B cell (primary cell): Measurements from ENCODE around the gene NRIP2. TPM values are rescaled to one million over a fixed set of nuclear protein-coding genes. Genes with fewer than 3 reads are reported as not detected.

Experiments
- ATAC-seq: fragments of 200-7000 bp; cut with Tn5 transposase; one replicate; pipeline ENCODE4 v1.10.0; 2021; ENCODE audit warnings: low read depth, mild to moderate bottlenecking, moderate number of reproducible peaks, moderate library complexity
- CTCF ChIA-PET: fragments of 350-600 bp; sonication (Branson Sonifier 250); formaldehyde crosslinking; loops from one replicate; lab custom pipeline; 2021; ENCODE audit warnings: antibody characterized with exemption, inconsistent platforms; lab: Charles Lee
- POLR2A ChIA-PET: fragments of 350-600 bp; sonication (Branson Sonifier 250); formaldehyde crosslinking; loops from one replicate; lab custom pipeline; 2021; ENCODE audit warnings: antibody characterized with exemption; lab: Charles Lee
- DNase-seq: peaks from one replicate; pipeline ENCODE4 v3.0.0; 2013
- H2AFZ ChIP-seq: 2 replicates; pipeline ENCODE4 v1.6.1; 2012; ENCODE audit warnings: mild to moderate bottlenecking, low read depth, low read length; ENCODE audit not compliant: insufficient read depth, poor library complexity, severe bottlenecking
- H3K27ac ChIP-seq, 2 donors: 1 replicate in 1 of 2; 2 replicates in 1 of 2; pipeline ENCODE4 v1.5.1; 2012 to 2013; ENCODE audit warnings: low read length in 2 of 2, mild to moderate bottlenecking in 2 of 2, moderate library complexity in 1 of 2
- H3K27me3 ChIP-seq, 4 experiments: fragments of 200-600 bp in 1 of 4; sonication (generic) in 1 of 4; replicated peaks in 1 of 4; 1 replicate in 2 of 4; 2 replicates in 2 of 4; pipeline versions ENCODE4 v1.6.1 to v1.7.0; 2013 to 2016; ENCODE audit warnings: low read length in 3 of 4, mild to moderate bottlenecking in 2 of 4, mixed read lengths in 1 of 4, moderate library complexity in 1 of 4; ENCODE audit not compliant: insufficient read depth in 4 of 4, control insufficient read depth in 3 of 4; ENCODE audit errors: control extremely low read depth in 1 of 4
- H3K36me3 ChIP-seq, 2 experiments: replicated peaks in 1 of 2; 1 replicate in 1 of 2; 2 replicates in 1 of 2; pipeline versions ENCODE4 v1.6.1 to v1.7.1; 2013; ENCODE audit warnings: low read length in 1 of 2; ENCODE audit not compliant: insufficient read depth in 2 of 2, control insufficient read depth in 1 of 2; ENCODE audit errors: control extremely low read depth in 1 of 2, extremely low read depth in 1 of 2
- H3K4me1 ChIP-seq, 2 donors: fragments of 200-600 bp in 1 of 2; sonication (generic) in 1 of 2; 1 replicate in 1 of 2; 2 replicates in 1 of 2; pipeline versions ENCODE4 v1.5.1 to v1.6.1; 2013 to 2017; ENCODE audit warnings: low read length in 2 of 2; ENCODE audit not compliant: control insufficient read depth in 2 of 2, insufficient read depth in 2 of 2
- H3K4me2 ChIP-seq: replicated peaks from 2 replicates; pipeline ENCODE3; 2012; ENCODE audit warnings: mild to moderate bottlenecking, low read depth, low read length; ENCODE audit not compliant: poor library complexity, severe bottlenecking
- H3K4me3 ChIP-seq, 5 experiments: fragments of 200-600 bp in 1 of 5; sonication (generic) in 1 of 5; 1 replicate in 3 of 5; 2 replicates in 2 of 5; pipeline versions ENCODE4 v1.5.1 to v1.7.0; 2011 to 2016; ENCODE audit warnings: low read length in 4 of 5, mild to moderate bottlenecking in 4 of 5, low read depth in 2 of 5, control low read depth in 1 of 5, moderate library complexity in 1 of 5; ENCODE audit not compliant: insufficient read depth in 1 of 5; ENCODE audit errors: control extremely low read depth in 1 of 5, extremely low read depth in 1 of 5
- H3K79me2 ChIP-seq: fragments of 200-600 bp; sonication (generic); one replicate; pipeline ENCODE4 v1.6.0; 2016; ENCODE audit warnings: low read length; ENCODE audit not compliant: control insufficient read depth, insufficient read depth
- H3K9ac ChIP-seq: fragments of 200-600 bp; sonication (generic); 2 replicates; pipeline ENCODE4 v1.6.1; 2017; ENCODE audit warnings: mild to moderate bottlenecking, low read length, moderate library complexity
- H3K9me3 ChIP-seq, 3 donors: one replicate each; pipeline versions ENCODE4 v1.6.1 to v1.7.1; 2013; ENCODE audit warnings: low read length in 2 of 3; ENCODE audit not compliant: control insufficient read depth in 2 of 3, insufficient read depth in 1 of 3; ENCODE audit errors: control extremely low read depth in 1 of 3
- H4K20me1 ChIP-seq: 2 replicates; pipeline ENCODE4 v1.6.0; 2012; ENCODE audit warnings: mild to moderate bottlenecking, low read length; ENCODE audit not compliant: insufficient read depth, control insufficient read depth, poor library complexity, severe bottlenecking
- H3K27ac Mint-ChIP-seq: one replicate; pipeline ENCODE4 v1.8.0; 2021; ENCODE audit warnings: mixed read lengths
- H3K27me3 Mint-ChIP-seq: one replicate; pipeline ENCODE4 v1.8.0; 2021; ENCODE audit warnings: mixed read lengths
- H3K4me1 Mint-ChIP-seq: one replicate; pipeline ENCODE4 v1.8.0; 2021; ENCODE audit warnings: mixed read lengths
- H3K4me3 Mint-ChIP-seq: one replicate; pipeline ENCODE4 v1.8.0; 2021; ENCODE audit warnings: mixed read lengths
- H3K9me3 Mint-ChIP-seq: one replicate; pipeline ENCODE4 v1.8.0; 2022; ENCODE audit warnings: mixed read lengths; ENCODE audit not compliant: insufficient read depth
- CTCF ChIP-seq: fragments of 200-600 bp; IDR thresholded peaks from one replicate; pipeline ENCODE4 v1.8.0; 2022; ENCODE audit warnings: antibody characterized with exemption, mild to moderate bottlenecking
- EZH2 ChIP-seq: IDR thresholded peaks from 2 replicates; pipeline ENCODE4 v1.6.1; 2012; ENCODE audit warnings: borderline replicate concordance, low read depth, mild to moderate bottlenecking, moderate library complexity, low read length; ENCODE audit not compliant: insufficient read depth, poor library complexity, severe bottlenecking
- WGBS: methylation state at CpG from one replicate; pipeline ENCODE4 v1.1.5; 2013; ENCODE audit warnings: missing lambda C conversion rate; ENCODE audit not compliant: insufficient coverage; 5-methylcytosine and 5-hydroxymethylcytosine counted together
- intact Hi-C: fragments of 100-400 bp; cut with micrococcal nuclease; formaldehyde crosslinking; loops from one replicate; pipeline ENCODE4 v1.10.0; 2022
- polyA plus RNA-seq: library from polyadenylated mRNA; depleted of rRNA; stranded (reverse); fragments of >200 nt; gene quantifications from 2 replicates; pipeline ENCODE4 v1.2.3, GENCODE V29; 2012
- total RNA-seq, 2 donors: library from RNA; stranded (reverse); fragments of 120-200 nt in 1 of 2; gene quantifications; 1 replicate in 1 of 2; 2 replicates in 1 of 2; pipeline versions ENCODE4 v1.2.3 to v1.2.4, GENCODE V29; 2013 to 2022

The NRIP2 gene
- total and polyA plus RNA-seq, 2 donors (not counting 1 experiment from before 2014, with no cell fraction given): not detected

GRCh38 chr12:2803635-2804392 lies 31.0 kb downstream of the NRIP2 start:
- no peaks in the 10 kb centered on the region for H4K20me1 ChIP-seq
- ATAC-seq (no peak), DNase-seq (no peak)
- H2AFZ ChIP-seq: no peak overlapping the region
- no peaks in the 10 kb centered on the region for H3K4me1 ChIP-seq
- peaks cover 2 to 57% of the 10 kb centered on the region in 2 experiments for H3K36me3 ChIP-seq
- no peak overlapping the region for H3K4me3 ChIP-seq
- 53% methylated on average over 6 of the region's 7 CpGs for WGBS
- H3K27me3 ChIP-seq: no peaks in the 10 kb centered on the region
- peaks cover 4% of the 10 kb centered on the region for H3K79me2 ChIP-seq
- no peaks in the 10 kb centered on the region for H3K9me3 Mint-ChIP-seq
- H3K4me2 ChIP-seq: no peak overlapping the region
- no peaks in the 10 kb centered on the region for H3K4me1 Mint-ChIP-seq
- no peak overlapping the region for H3K9ac ChIP-seq
- CTCF ChIA-PET: no interaction called here
- intact Hi-C loops: no loop called here
- no peak overlapping the region for H3K27ac ChIP-seq
- no peak for TF ChIP-seq EZH2
- no peak for TF ChIP-seq CTCF
- no peaks in the 10 kb centered on the region for H3K27me3 Mint-ChIP-seq
- no peak overlapping the region for H3K27ac Mint-ChIP-seq
- H3K4me3 Mint-ChIP-seq: no peak overlapping the region
- POLR2A ChIA-PET: no interaction called here
- no peaks in the 10 kb centered on the region for H3K9me3 ChIP-seq

GRCh38 chr12:2801044-2801783 lies 33.6 kb downstream of the NRIP2 start:
- WGBS: 96% methylated on average over 15 of the region's 16 CpGs
- CTCF ChIA-PET: no interaction called here
- peaks cover 17% of the 10 kb centered on the region for H4K20me1 ChIP-seq
- H3K4me1 Mint-ChIP-seq: peaks cover 14% of the 10 kb centered on the region
- TF ChIP-seq EZH2 (no peak), CTCF (no peak)
- H3K27me3 ChIP-seq: no peaks in the 10 kb centered on the region
- no peak for DNase-seq
- H3K4me3 ChIP-seq: no peak overlapping the region
- H3K79me2 ChIP-seq: peaks cover 21% of the 10 kb centered on the region
- H3K9ac ChIP-seq: no peak overlapping the region
- no peaks in the 10 kb centered on the region for H3K27me3 Mint-ChIP-seq
- H3K9me3 Mint-ChIP-seq: no peaks in the 10 kb centered on the region
- POLR2A ChIA-PET: no interaction called here
- no peaks in the 10 kb centered on the region for H3K9me3 ChIP-seq
- H2AFZ ChIP-seq: no peak overlapping the region
- ATAC-seq: no peak
- H3K4me1 ChIP-seq: peaks cover 10 to 12% of the 10 kb centered on the region in 2 donors
- no peak overlapping the region for H3K4me2 ChIP-seq
- no peak overlapping the region for H3K4me3 Mint-ChIP-seq
- H3K36me3 ChIP-seq: peaks cover 2 to 73% of the 10 kb centered on the region in 2 experiments
- no peak overlapping the region for H3K27ac Mint-ChIP-seq
- H3K27ac ChIP-seq: no peak overlapping the region
- intact Hi-C loops: no loop called here
